Fibroblast of villous mesenchyme (primary cell): ENCODE results near the gene SCAP. TPM values are rescaled to one million over a fixed set of nuclear protein-coding genes. Genes with fewer than 3 reads are reported as not detected.
A peak's percentile ranks its signal among the peaks of the same experiment; 100 is the strongest.
"Not testable (repeated sequence)": the region's sequence is repeated elsewhere in the genome, so short reads cannot be mapped to it uniquely, and the experiment has no call there.

Experiments
- DNase-seq: peaks from one replicate; pipeline ENCODE4 v3.0.0-alpha.2; 2010; ENCODE audit warnings: low read depth
- H3K4me3 ChIP-seq: 2 replicates; pipeline ENCODE4 v1.5.1; 2011; ENCODE audit warnings: low read depth, mild to moderate bottlenecking, low read length
- CTCF ChIP-seq: IDR thresholded peaks from 2 replicates; pipeline ENCODE4 v1.5.1; 2012; ENCODE audit warnings: low read depth, mild to moderate bottlenecking, low read length; ENCODE audit not compliant: insufficient read depth
- total RNA-seq: library from RNA; depleted of rRNA; stranded (reverse); fragments of >200 nt; gene quantifications from 2 replicates; pipeline ENCODE4 v1.2.3, GENCODE V29; 2012

The SCAP gene
- total RNA-seq, 1 donor = 66.5 TPM

GRCh38 chr3:47495886-47496285 is 20.1 kb upstream of the SCAP start:
- TF ChIP-seq CTCF = no peak
- no peak overlapping the region for H3K4me3 ChIP-seq
- DNase-seq = no peak

- DNase-seq = no peak
- no peak overlapping the region for H3K4me3 ChIP-seq
- TF ChIP-seq CTCF = no peak
These were observed 19.4 kb upstream of the SCAP start for GRCh38 chr3:47495111-47495510.

GRCh38 chr3:47491777-47492176 is 16.0 kb upstream of the SCAP start:
- DNase-seq = no peak
- TF ChIP-seq CTCF = no peak
- H3K4me3 ChIP-seq = no peak overlapping the region

GRCh38 chr3:47491186-47491585 is 15.4 kb upstream of the SCAP start:
- no peak overlapping the region for H3K4me3 ChIP-seq
- no peak for TF ChIP-seq CTCF
- DNase-seq = no peak

- DNase-seq = no peak
- no peak overlapping the region for H3K4me3 ChIP-seq
- no peak for TF ChIP-seq CTCF
These were observed 11.5 kb upstream of the SCAP start for GRCh38 chr3:47487265-47487664.

- peak; percentile 63 for DNase-seq
- TF ChIP-seq CTCF = no peak
- no peak overlapping the region for H3K4me3 ChIP-seq
These were observed 10.1 kb upstream of the SCAP start for GRCh38 chr3:47485812-47486211.

- no peak overlapping the region for H3K4me3 ChIP-seq
- no peak for DNase-seq
- TF ChIP-seq CTCF = no peak
These were observed 6.6 kb upstream of the SCAP start for GRCh38 chr3:47482366-47482765.

GRCh38 chr3:47481763-47482162 is 6.0 kb upstream of the SCAP start:
- H3K4me3 ChIP-seq, DNase-seq: not testable (repeated sequence)

- not testable (repeated sequence) for DNase-seq, H3K4me3 ChIP-seq
These were observed 4.5 kb upstream of the SCAP start for GRCh38 chr3:47480267-47480666.
